CD4-positive, alpha-beta T cell treated with Interferon gamma for 1 hour (primary cell): ENCODE data around the gene RASGRF2.
"Not testable (repeated sequence)": the region's sequence is repeated elsewhere in the genome, so short reads cannot be mapped to it uniquely, and the experiment has no call there.

Source experiments
- DNase-seq: peaks from one replicate; pipeline ENCODE4 v3.0.0-alpha.2; 2020

Gene RASGRF2

GRCh38 chr5:80985600-80986228, 25.6 kb downstream of the RASGRF2 start:
- DNase-seq, result no peak

- no peak for DNase-seq
Measured at GRCh38 chr5:80986382-80986781, 26.2 kb downstream of the RASGRF2 start.

GRCh38 chr5:80987078-80987766, 27.1 kb downstream of the RASGRF2 start:
- DNase-seq, result no peak

- DNase-seq, result no peak
Measured at GRCh38 chr5:80988419-80988935, 28.3 kb downstream of the RASGRF2 start.

GRCh38 chr5:80989883-80990282, 29.7 kb downstream of the RASGRF2 start:
- DNase-seq, result no peak

- DNase-seq, result no peak
Measured at GRCh38 chr5:80990527-80990926, 30.4 kb downstream of the RASGRF2 start.

- no peak for DNase-seq
Measured at GRCh38 chr5:80990971-80991370, 30.8 kb downstream of the RASGRF2 start.

GRCh38 chr5:80995908-80996307, 35.7 kb downstream of the RASGRF2 start:
- DNase-seq, result no peak

- DNase-seq, result no peak
Measured at GRCh38 chr5:80998590-80998979, 38.4 kb downstream of the RASGRF2 start.

- DNase-seq, result no peak
Measured at GRCh38 chr5:81003811-81004386, 43.7 kb downstream of the RASGRF2 start.

GRCh38 chr5:81005708-81006107, 45.5 kb downstream of the RASGRF2 start:
- DNase-seq, result no peak

GRCh38 chr5:81006231-81006630, 46.1 kb downstream of the RASGRF2 start:
- DNase-seq, result no peak

GRCh38 chr5:81006947-81007636, 46.9 kb downstream of the RASGRF2 start:
- peak; percentile 36 for DNase-seq

GRCh38 chr5:81007637-81008027, 47.5 kb downstream of the RASGRF2 start:
- DNase-seq, result no peak

- DNase-seq, result no peak
Measured at GRCh38 chr5:81010336-81011169, 50.4 kb downstream of the RASGRF2 start.

- DNase-seq, result no peak
Measured at GRCh38 chr5:81014348-81014747, 54.2 kb downstream of the RASGRF2 start.

GRCh38 chr5:81016116-81016515, 56.0 kb downstream of the RASGRF2 start:
- DNase-seq, result no peak

- no peak for DNase-seq
Measured at GRCh38 chr5:81017320-81017719, 57.2 kb downstream of the RASGRF2 start.

GRCh38 chr5:81018608-81019007, 58.4 kb downstream of the RASGRF2 start:
- not testable (repeated sequence) for DNase-seq

- no peak for DNase-seq
Measured at GRCh38 chr5:81019748-81020147, 59.6 kb downstream of the RASGRF2 start.

GRCh38 chr5:81020478-81021167, 60.5 kb downstream of the RASGRF2 start:
- DNase-seq, result no peak

GRCh38 chr5:81021486-81021885, 61.3 kb downstream of the RASGRF2 start:
- no peak for DNase-seq
